ENCODE measurements around the gene PRPF19.
A peak's percentile ranks its signal among the peaks of the same experiment; 100 is the strongest.

The PRPF19 gene

DNA sequence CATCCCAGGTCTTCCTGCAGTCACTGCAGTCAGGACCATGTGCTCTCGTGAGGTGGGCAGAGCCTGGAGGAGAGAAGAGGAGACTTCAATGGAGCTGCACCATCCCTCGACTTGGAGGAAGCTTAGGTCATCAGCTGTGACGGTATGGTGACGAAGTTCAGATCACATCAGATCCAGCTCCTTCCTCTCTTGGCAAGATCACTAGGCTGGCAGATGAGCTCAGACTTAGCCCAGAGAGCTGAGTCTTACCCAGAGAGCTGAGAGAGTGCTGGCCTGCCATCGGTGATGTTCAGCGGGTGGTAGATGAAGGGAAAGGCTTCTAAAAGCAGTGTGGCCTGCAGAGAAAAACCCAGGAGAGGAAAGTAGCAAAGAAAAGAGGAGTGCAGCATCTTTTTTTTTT is 47.4 kb upstream of the PRPF19 start:
- TF ChIP-seq CTCF (IDR thresholded peaks at IDR 0.05; ENCODE audit: low read depth, low read length, poor library complexity, severe bottlenecking), result no peak
- Histone ChIP-seq H3K27me3 (ENCODE audit: control insufficient read depth, low read length) (no peaks in the 10 kb centered on the region), H4K20me1 (ENCODE audit: control insufficient read depth, insufficient read depth, low read depth, low read length) (no peaks in the 10 kb centered on the region), H3K9me3 (ENCODE audit: control insufficient read depth, insufficient read depth, low read length) (no peaks in the 10 kb centered on the region), H3K9me2 (replicated peaks; ENCODE audit: control insufficient read depth, low read length) (no peaks in the 10 kb centered on the region), H3F3A (ENCODE audit: control insufficient read depth, insufficient read depth) (peaks cover 6% of the 10 kb centered on the region; the same call in 1 of the 2 replicates), H3K4me3 (ENCODE audit: low read length) (peak overlapping the region; percentile 32), H3K4me1 (ENCODE audit: control insufficient read depth, low read length) (peaks cover 55% of the 10 kb centered on the region), H3K4me2 (ENCODE audit: low read length) (peak overlapping the region; percentile 99), H3K27ac (ENCODE audit: low read depth, low read length) (peak overlapping the region; percentile 91), H3K79me2 (ENCODE audit: control insufficient read depth, low read length) (peaks cover 31% of the 10 kb centered on the region), H3K36me3 (ENCODE audit: control insufficient read depth, low read length) (peaks cover 8% of the 10 kb centered on the region)

DNA sequence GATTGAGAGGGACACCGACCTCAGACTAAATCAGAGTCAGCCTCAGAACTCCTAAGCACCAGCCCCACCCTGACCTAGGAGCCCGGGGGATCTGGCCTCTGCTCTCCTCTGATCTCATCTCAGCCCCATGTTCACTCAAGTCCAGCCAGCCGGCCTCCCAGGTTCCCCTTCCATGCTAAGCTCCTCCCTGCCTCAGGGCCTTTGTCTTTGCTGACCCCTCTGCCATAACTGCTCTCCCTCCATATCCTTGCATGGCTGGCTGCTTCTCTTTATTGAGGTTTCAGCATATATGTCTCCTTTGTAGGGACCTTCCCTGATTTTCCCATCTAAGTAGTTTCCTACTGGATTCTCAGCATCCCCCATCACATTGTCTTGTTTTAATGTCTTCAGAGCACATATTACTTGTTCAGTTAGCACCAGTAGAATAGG is 46.4 kb upstream of the PRPF19 start:
- H3K4me2 ChIP-seq (ENCODE audit: low read length), result peak overlapping the region; percentile 99
- H3K9me3 ChIP-seq (ENCODE audit: control insufficient read depth, insufficient read depth, low read length), result no peaks in the 10 kb centered on the region
- peaks cover 16% of the 10 kb centered on the region for H3K36me3 ChIP-seq (ENCODE audit: control insufficient read depth, low read length)
- no peaks in the 10 kb centered on the region for H3K9me2 ChIP-seq (replicated peaks; ENCODE audit: control insufficient read depth, low read length)
- H3K27me3 ChIP-seq (ENCODE audit: control insufficient read depth, low read length), result no peaks in the 10 kb centered on the region
- H3K27ac ChIP-seq (ENCODE audit: low read depth, low read length), result peak overlapping the region; percentile 91
- peaks cover 6% of the 10 kb centered on the region; the same call in 1 of the 2 replicates for H3F3A ChIP-seq (ENCODE audit: control insufficient read depth, insufficient read depth)
- no peaks in the 10 kb centered on the region for H4K20me1 ChIP-seq (ENCODE audit: control insufficient read depth, insufficient read depth, low read depth, low read length)
- H3K4me1 ChIP-seq (ENCODE audit: control insufficient read depth, low read length), result peaks cover 59% of the 10 kb centered on the region
- TF ChIP-seq EZH2phosphoT487 (IDR thresholded peaks at IDR 0.05; ENCODE audit: borderline replicate concordance, low read length) (no peak), CTCF (IDR thresholded peaks at IDR 0.05; ENCODE audit: low read depth, low read length, poor library complexity, severe bottlenecking) (no peak)
- H3K79me2 ChIP-seq (ENCODE audit: control insufficient read depth, low read length), result peaks cover 41% of the 10 kb centered on the region
- H3K4me3 ChIP-seq (ENCODE audit: low read length), result peak overlapping the region; percentile 97

GRCh38 chr11:60951904-60952741 is 45.7 kb upstream of the PRPF19 start, which contains the start of gene SLC15A3:
Gene SLC15A3 (minus strand): TSS chr11:60952176. CDS start chr11:60951551, 625 bp downstream.
- Histone ChIP-seq H3K9me2 (replicated peaks; ENCODE audit: control insufficient read depth, low read length) (no peaks in the 10 kb centered on the region), H3K36me3 (ENCODE audit: control insufficient read depth, low read length) (peaks cover 21% of the 10 kb centered on the region), H3K4me3 (ENCODE audit: low read length) (peak within 1 kb of the TSS; percentile 97), H3K27ac (ENCODE audit: low read depth, low read length) (peak within 1 kb of the TSS; percentile 91), H4K20me1 (ENCODE audit: control insufficient read depth, insufficient read depth, low read depth, low read length) (no peaks in the 10 kb centered on the region), H3K4me1 (ENCODE audit: control insufficient read depth, low read length) (peaks cover 59% of the 10 kb centered on the region), H3K27me3 (ENCODE audit: control insufficient read depth, low read length) (no peaks in the 10 kb centered on the region), H3K9me3 (ENCODE audit: control insufficient read depth, insufficient read depth, low read length) (no peaks in the 10 kb centered on the region), H3F3A (ENCODE audit: control insufficient read depth, insufficient read depth) (peaks cover 6% of the 10 kb centered on the region; the same call in 1 of the 2 replicates), H3K79me2 (ENCODE audit: control insufficient read depth, low read length) (peaks cover 46% of the 10 kb centered on the region), H3K4me2 (ENCODE audit: low read length) (peak within 1 kb of the TSS; percentile 99)
- TF ChIP-seq CTCF (IDR thresholded peaks at IDR 0.05; ENCODE audit: low read depth, low read length, poor library complexity, severe bottlenecking) (no peak), EZH2phosphoT487 (IDR thresholded peaks at IDR 0.05; ENCODE audit: borderline replicate concordance, low read length) (no peak)
